ENCODE data around the gene COA8. TPM values are rescaled to one million over a fixed set of nuclear protein-coding genes. Genes with fewer than 3 reads are reported as not detected.
A peak's percentile ranks its signal among the peaks of the same experiment; 100 is the strongest.

COA8 gene
- polyA plus RNA-seq, 1 of the 3 experiments (the other 2 are of a cell fraction): 25.2 TPM

DNA sequence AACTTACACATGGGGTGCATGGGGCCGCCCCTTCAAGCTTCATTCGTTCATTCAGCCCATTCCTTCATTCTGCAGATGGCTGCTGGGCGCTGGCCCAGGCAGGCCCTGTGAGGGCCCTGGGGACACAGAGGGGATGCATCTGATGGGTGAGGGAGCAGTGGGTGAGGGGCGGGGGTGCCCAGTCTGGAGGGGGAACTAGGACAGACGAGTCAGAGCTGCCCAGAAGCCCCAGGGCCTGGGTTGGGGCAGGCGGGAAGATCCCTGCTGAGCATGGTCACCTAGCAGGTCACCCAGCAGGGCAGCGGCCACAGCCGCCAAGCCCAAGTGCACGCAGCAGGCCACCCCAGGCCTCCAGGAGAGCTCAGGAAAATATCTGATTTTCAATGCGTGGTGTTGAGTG, 19.6 kb upstream of the COA8 start (continued):
- no peak for TF ChIP-seq FOXM1 (IDR thresholded peaks at IDR 0.05; ENCODE audit: low read depth)

DNA sequence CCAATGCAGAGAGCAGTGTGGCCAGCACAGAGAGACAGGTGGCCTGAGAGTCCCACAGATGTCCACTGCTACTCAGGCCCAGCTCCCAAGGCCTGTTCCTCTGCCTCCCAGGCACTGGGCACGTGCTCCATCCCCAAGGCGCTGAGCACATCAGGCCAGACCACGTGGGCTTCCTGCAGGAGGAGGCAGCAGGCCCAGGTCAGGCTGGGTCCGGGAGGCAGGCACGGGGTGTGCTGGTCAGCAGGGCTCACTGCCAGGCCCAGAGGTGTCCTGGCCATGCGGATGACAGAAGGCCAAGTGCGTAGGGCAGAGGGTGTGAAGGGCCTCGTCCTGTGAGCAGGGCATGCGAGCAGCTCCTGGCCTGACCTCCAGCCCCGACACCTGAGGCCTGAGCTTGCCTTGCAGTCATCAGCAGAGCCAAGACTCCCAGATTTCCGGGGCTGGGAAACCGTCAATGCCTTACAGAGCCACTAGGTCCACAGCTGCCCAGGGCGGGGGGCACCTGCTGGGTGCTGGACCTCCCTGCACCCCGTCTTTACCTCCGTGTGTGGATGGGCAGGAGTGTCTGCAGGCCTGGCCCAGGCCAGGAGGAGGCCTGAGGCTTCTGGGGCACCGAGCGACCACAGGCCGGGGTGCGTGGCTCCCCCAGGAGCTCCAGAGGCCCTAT, 18.9 kb upstream of the COA8 start:
- no peak for TF ChIP-seq ELF1 (IDR thresholded peaks at IDR 0.05)
- TF ChIP-seq PBX3 (IDR thresholded peaks at IDR 0.05): no peak
- no peak for TF ChIP-seq MAX (IDR thresholded peaks at IDR 0.05; ENCODE audit: low read depth)
- TF ChIP-seq IRF3 (IDR thresholded peaks at IDR 0.05; ENCODE audit: low read depth, low read length): no peak
- TF ChIP-seq, protein P1, sequence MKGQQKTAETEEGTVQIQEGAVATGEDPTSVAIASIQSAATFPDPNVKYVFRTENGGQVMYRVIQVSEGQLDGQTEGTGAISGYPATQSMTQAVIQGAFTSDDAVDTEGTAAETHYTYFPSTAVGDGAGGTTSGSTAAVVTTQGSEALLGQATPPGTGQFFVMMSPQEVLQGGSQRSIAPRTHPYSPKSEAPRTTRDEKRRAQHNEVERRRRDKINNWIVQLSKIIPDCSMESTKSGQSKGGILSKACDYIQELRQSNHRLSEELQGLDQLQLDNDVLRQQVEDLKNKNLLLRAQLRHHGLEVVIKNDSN (IDR thresholded peaks at IDR 0.05; ENCODE audit: borderline replicate concordance, low read depth): no peak
- no peak for TF ChIP-seq SIN3A (IDR thresholded peaks at IDR 0.05; ENCODE audit: borderline replicate concordance, low read depth, low read length)
- no peak for TF ChIP-seq RXRA (IDR thresholded peaks at IDR 0.05; ENCODE audit: borderline replicate concordance, low read depth)
- no peak for TF ChIP-seq TEAD4 (IDR thresholded peaks at IDR 0.05; ENCODE audit: borderline replicate concordance, insufficient read depth)
- no peak for TF ChIP-seq FOXM1 (IDR thresholded peaks at IDR 0.05; ENCODE audit: low read depth)
- TF ChIP-seq, protein P2, sequence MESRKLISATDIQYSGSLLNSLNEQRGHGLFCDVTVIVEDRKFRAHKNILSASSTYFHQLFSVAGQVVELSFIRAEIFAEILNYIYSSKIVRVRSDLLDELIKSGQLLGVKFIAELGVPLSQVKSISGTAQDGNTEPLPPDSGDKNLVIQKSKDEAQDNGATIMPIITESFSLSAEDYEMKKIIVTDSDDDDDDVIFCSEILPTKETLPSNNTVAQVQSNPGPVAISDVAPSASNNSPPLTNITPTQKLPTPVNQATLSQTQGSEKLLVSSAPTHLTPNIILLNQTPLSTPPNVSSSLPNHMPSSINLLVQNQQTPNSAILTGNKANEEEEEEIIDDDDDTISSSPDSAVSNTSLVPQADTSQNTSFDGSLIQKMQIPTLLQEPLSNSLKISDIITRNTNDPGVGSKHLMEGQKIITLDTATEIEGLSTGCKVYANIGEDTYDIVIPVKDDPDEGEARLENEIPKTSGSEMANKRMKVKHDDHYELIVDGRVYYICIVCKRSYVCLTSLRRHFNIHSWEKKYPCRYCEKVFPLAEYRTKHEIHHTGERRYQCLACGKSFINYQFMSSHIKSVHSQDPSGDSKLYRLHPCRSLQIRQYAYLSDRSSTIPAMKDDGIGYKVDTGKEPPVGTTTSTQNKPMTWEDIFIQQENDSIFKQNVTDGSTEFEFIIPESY (IDR thresholded peaks at IDR 0.05; ENCODE audit: borderline replicate concordance, low read depth): no peak
- TF ChIP-seq, protein P3, sequence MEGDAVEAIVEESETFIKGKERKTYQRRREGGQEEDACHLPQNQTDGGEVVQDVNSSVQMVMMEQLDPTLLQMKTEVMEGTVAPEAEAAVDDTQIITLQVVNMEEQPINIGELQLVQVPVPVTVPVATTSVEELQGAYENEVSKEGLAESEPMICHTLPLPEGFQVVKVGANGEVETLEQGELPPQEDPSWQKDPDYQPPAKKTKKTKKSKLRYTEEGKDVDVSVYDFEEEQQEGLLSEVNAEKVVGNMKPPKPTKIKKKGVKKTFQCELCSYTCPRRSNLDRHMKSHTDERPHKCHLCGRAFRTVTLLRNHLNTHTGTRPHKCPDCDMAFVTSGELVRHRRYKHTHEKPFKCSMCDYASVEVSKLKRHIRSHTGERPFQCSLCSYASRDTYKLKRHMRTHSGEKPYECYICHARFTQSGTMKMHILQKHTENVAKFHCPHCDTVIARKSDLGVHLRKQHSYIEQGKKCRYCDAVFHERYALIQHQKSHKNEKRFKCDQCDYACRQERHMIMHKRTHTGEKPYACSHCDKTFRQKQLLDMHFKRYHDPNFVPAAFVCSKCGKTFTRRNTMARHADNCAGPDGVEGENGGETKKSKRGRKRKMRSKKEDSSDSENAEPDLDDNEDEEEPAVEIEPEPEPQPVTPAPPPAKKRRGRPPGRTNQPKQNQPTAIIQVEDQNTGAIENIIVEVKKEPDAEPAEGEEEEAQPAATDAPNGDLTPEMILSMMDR (IDR thresholded peaks at IDR 0.05): no peak
- TF ChIP-seq CHD2 (IDR thresholded peaks at IDR 0.05; ENCODE audit: low read length, partially characterized antibody): no peak
- no peak for TF ChIP-seq SMC3 (IDR thresholded peaks at IDR 0.05; ENCODE audit: low read depth, low read length)
- Histone ChIP-seq H3K79me2 (ENCODE audit: insufficient read depth) (no peaks in the 10 kb centered on the region), H3K36me3 (replicated peaks in 1 of 2; ENCODE audit: control insufficient read depth in 1 of 2, insufficient read depth in 2 of 2, low read length in 1 of 2) (no peaks in the 10 kb centered on the region), H3K9me3 (no peaks in the 10 kb centered on the region), H2AFZ (ENCODE audit: low read depth) (no peak overlapping the region), H3F3A (replicated peaks; ENCODE audit: insufficient read depth) (peaks cover 13% of the 10 kb centered on the region), H4K20me1 (ENCODE audit: insufficient read depth) (peaks cover 17% of the 10 kb centered on the region), H3K4me3 (ENCODE audit: low read depth in 2 of 2, low read length in 1 of 2) (no peak overlapping the region), H3K4me1 (ENCODE audit: control insufficient read depth in 1 of 2, insufficient read depth in 2 of 2, low read depth in 1 of 2, low read length in 1 of 2) (peaks cover 16 to 40% of the 10 kb centered on the region in 2 experiments; a peak in 3 of 4 replicates), H3K27ac (ENCODE audit: low read depth in 2 of 2, low read length in 1 of 2) (no peak overlapping the region; a peak in 1 of 4 replicates), H3K9me2 (no peaks in the 10 kb centered on the region), H3K27me3 (ENCODE audit: insufficient read depth) (no peaks in the 10 kb centered on the region), H3K4me2 (no peak overlapping the region), H3K9ac (no peak overlapping the region)
- ChIA-PET POLR2A (interaction anchor here (1.2 to 3.9 kb wide), 3 partner anchors 12 to 22 kb away, joined by 4 to 19 read pairs (median 6); partner anchors contain the start of genes CKB and TRMT61A), CTCF (interaction anchor here (1.0 to 11.6 kb wide), 6 partner anchors 10 to 153 kb away, joined by 3 to 120 read pairs (median 5); partner anchors contain the start of gene CKB)
- 93% methylated on average over 5 of the region's 19 CpGs for WGBS (ENCODE audit: low lambda C conversion rate)
- peak; percentile 35 for DNase-seq
